Neural progenitor cell (in vitro differentiated cells): Measurements from ENCODE around the gene ARHGAP26.

ENCODE experiments used
- EZH2 ChIP-seq: fragments of 200-600 bp; sonication (generic); IDR thresholded peaks from 2 replicates; pipeline ENCODE4 v1.6.1; 2017; ENCODE audit warnings: antibody characterized with exemption, mild to moderate bottlenecking, moderate library complexity
- TF ChIP-seq, protein P1 (sequence below): fragments of 200-600 bp; sonication (generic); IDR thresholded peaks from 2 replicates; pipeline ENCODE4 v1.5.1; 2017; ENCODE audit warnings: antibody characterized with exemption, mild to moderate bottlenecking

GRCh38 chr5:143094087-143094521 lies 323.9 kb downstream of the ARHGAP26 start:
- TF ChIP-seq, protein P1, sequence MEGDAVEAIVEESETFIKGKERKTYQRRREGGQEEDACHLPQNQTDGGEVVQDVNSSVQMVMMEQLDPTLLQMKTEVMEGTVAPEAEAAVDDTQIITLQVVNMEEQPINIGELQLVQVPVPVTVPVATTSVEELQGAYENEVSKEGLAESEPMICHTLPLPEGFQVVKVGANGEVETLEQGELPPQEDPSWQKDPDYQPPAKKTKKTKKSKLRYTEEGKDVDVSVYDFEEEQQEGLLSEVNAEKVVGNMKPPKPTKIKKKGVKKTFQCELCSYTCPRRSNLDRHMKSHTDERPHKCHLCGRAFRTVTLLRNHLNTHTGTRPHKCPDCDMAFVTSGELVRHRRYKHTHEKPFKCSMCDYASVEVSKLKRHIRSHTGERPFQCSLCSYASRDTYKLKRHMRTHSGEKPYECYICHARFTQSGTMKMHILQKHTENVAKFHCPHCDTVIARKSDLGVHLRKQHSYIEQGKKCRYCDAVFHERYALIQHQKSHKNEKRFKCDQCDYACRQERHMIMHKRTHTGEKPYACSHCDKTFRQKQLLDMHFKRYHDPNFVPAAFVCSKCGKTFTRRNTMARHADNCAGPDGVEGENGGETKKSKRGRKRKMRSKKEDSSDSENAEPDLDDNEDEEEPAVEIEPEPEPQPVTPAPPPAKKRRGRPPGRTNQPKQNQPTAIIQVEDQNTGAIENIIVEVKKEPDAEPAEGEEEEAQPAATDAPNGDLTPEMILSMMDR, result peak; percentile 50
- no peak for TF ChIP-seq EZH2
